Measurements from ENCODE around the gene UBE2H.
"Not testable (repeated sequence)": the region's sequence is repeated elsewhere in the genome, so short reads cannot be mapped to it uniquely, and the experiment has no call there.

Gene UBE2H

DNA sequence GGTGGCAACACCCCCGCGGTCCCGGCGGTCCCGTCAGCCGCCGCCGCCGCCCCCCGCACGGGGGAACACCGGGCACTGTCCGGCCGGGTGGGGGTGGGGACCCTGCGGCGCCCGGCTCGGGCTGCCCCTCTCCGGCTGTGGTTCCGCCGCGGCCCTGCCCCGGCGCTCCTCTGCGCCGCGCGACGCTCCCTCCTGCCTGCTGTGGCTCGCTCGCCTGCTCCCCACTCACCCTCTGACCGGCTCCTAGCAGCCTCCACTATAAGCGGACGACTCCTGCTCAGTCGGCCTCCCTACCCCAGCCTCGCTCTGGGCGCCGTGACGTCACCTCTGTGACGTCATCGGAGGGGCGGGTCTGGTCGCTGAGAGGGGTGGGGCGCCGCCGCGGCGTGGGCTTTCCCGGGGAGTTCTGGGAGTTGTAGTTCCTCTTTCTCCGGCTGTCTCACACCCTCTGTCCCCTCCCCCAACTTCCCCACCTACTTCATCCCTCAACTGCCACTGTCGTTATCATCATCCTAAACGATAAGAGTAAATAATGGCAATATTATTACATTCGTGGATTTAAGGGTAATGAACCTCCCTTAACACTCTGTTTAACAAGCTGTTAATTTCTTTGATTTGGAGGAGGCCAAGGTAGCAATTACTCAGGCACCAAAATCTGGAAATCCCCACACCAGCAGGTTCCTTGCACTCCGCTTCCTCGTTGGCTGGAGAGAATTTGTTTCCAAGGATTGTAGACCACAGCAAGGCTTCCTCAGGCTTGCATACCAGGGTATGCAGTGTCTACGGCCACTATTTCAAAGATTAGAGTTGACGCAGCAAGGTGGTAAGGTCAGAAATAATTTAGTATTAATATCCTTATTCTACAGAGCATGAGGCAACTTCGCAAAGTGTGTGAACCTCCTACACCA lies at the start of gene UBE2H:
UBE2H (minus strand) TSS at position 308 of the 908 bp plus-strand sequence. CDS start 405 bp downstream, outside the sequence.
- peaks cover 22% of the 10 kb centered on the region for H3K4me1 Mint-ChIP-seq
- no peaks in the 10 kb centered on the region for H3K27me3 Mint-ChIP-seq
- peak within 1 kb of the TSS; percentile 98 for H3K27ac Mint-ChIP-seq
- no peaks in the 10 kb centered on the region for H3K36me3 Mint-ChIP-seq (ENCODE audit: low read depth)
- no peaks in the 10 kb centered on the region for H3K9me3 Mint-ChIP-seq
- peak; percentile 75 for ATAC-seq
- H3K4me3 Mint-ChIP-seq = no peak within 1 kb of the TSS
- DNase-seq = peak; percentile 95

DNA sequence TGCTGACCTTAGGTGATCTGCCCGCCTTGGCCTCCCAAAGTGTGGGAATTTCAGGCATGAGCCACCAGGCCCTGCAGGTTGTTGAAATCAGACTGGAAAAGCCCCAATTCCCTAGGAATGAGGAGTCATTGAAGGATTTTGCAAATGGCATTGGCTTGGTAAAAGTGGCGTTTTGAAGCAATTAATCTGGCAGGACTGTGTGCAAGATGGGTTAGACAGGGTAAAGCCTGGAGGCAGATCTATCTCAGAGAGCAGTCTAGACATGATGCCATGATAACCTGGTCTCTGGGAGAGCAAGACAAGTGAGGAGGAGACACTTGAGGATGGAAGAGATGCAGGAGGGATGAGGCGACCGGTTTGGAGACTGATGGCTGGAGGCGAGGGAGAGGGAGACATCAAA lies 45.7 kb upstream of the UBE2H start:
- no peaks in the 10 kb centered on the region for H3K9me3 Mint-ChIP-seq

DNA sequence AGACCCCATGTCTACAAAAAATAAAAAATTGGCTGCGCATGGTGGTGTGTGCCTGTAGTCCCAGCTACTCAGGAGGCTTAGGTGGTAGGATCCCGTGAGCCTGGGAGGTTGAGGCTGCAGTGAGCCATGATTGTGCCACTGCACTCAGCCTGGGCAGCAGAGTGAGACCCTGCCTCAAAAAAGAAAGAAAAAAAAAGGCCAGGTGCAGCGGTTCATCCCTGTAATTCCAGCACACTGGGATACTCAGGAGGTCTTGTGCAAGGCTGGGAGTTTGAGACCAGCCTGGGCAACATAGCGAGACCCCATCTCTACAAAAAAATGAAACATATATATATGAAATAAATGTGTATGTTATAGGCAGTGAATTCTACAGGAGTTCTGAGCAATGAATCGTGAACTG lies 44.5 kb upstream of the UBE2H start:
- ATAC-seq (no peak), DNase-seq (no peak)
- Mint-ChIP-seq H3K4me1 (no peaks in the 10 kb centered on the region), H3K4me3 (no peak overlapping the region), H3K9me3 (no peaks in the 10 kb centered on the region), H3K27ac (no peak overlapping the region), H3K27me3 (no peaks in the 10 kb centered on the region), H3K36me3 (ENCODE audit: low read depth) (no peaks in the 10 kb centered on the region)

More for the DNA sequence above, 45.7 kb upstream of the UBE2H start:
- H3K27me3 Mint-ChIP-seq = no peaks in the 10 kb centered on the region
- no peaks in the 10 kb centered on the region for H3K36me3 Mint-ChIP-seq (ENCODE audit: low read depth)
- no peak overlapping the region for H3K4me3 Mint-ChIP-seq
- no peaks in the 10 kb centered on the region for H3K4me1 Mint-ChIP-seq
- DNase-seq (no peak), ATAC-seq (no peak)
- H3K27ac Mint-ChIP-seq = no peak overlapping the region

DNA sequence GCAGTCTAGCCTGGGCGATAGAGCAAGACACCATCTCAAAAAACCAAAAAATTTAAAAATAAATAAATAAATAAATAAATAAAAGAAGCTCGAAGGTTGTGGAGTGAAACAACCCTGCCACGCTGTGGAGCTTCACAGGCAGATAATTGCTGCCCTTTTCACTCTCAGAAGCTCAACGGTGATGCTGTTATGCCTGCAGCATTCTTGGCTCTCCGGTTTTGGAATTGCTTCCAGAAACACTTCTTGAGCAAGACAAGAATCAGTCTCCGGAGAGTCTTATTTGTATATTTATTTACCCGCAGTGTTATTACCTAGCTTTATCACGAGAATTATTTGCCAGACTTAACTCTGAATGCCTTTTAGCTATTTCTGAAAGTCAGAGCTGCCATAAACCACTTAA lies 40.5 kb upstream of the UBE2H start:
- peaks cover 8% of the 10 kb centered on the region for H3K4me1 Mint-ChIP-seq
- DNase-seq = no peak
- H3K27ac Mint-ChIP-seq = no peak overlapping the region
- H3K4me3 Mint-ChIP-seq = no peak overlapping the region
- H3K9me3 Mint-ChIP-seq = no peaks in the 10 kb centered on the region
- no peak for ATAC-seq
- H3K36me3 Mint-ChIP-seq (ENCODE audit: low read depth) = no peaks in the 10 kb centered on the region
- no peaks in the 10 kb centered on the region for H3K27me3 Mint-ChIP-seq

DNA sequence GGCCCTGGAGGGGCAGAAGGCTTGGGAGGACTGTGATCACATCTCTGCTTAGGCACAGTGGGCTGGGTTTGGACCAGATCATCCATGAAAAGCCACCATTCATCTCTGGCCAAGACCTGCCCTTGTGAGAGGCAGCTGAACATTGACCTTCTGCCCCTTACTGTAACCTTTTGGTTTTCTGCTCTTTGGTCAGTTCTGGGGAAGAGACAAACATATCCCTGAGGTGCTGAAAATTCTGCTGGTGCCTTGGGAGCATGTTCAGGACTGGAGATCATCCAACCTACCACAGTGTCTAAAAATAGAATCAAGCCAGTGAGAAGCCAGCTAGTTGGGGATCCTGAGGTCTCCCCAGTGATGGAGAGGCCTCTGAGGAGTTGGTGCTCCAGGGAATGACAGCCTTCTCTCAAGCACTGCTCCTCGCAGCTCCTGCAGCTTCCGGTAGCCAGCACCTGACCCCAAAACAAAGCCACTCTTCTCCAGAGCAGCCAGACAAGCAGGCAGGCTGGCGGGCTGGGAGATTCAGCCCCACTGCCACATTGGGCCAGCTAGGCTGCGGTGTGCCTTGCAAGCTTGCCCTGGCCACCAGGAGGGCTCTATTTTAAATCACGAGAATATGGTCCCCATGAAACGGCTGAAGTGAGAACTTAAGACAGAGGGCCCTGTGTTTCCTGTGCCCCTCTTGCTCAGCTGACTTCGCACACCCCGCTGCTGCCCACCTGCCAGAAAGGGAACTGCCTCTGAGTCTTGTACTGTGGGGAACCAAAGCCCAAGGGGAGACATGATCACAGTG lies 37.8 kb upstream of the UBE2H start:
- Mint-ChIP-seq H3K36me3 (ENCODE audit: low read depth) (no peaks in the 10 kb centered on the region), H3K4me1 (peaks cover 8% of the 10 kb centered on the region), H3K27me3 (no peaks in the 10 kb centered on the region), H3K9me3 (no peaks in the 10 kb centered on the region), H3K4me3 (no peak overlapping the region), H3K27ac (no peak overlapping the region)
- DNase-seq (no peak), ATAC-seq (no peak)

DNA sequence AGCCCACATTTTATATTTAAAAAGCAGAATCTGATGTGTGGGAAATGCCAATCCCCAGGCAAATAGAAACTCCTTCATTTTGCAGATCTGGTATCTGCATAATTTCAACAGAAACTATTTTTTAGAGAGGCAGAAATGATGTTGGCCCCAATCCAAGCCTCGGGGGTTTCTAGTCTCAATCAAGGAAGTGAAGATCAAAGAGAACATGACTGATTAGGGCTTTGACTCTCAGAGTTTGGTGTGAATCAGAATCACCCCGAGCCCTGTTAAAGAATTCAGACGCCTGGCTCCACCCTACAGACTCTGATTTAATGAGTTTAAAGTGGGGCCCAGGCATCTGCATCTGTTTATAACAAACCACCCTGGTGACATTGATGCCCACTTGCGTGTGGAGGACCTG lies 36.7 kb upstream of the UBE2H start:
- Mint-ChIP-seq H3K4me3 (no peak overlapping the region), H3K36me3 (ENCODE audit: low read depth) (no peaks in the 10 kb centered on the region), H3K27ac (no peak overlapping the region), H3K27me3 (no peaks in the 10 kb centered on the region), H3K9me3 (no peaks in the 10 kb centered on the region), H3K4me1 (peaks cover 8% of the 10 kb centered on the region)
- peak; percentile 61 for DNase-seq
- ATAC-seq = peak; percentile 93

DNA sequence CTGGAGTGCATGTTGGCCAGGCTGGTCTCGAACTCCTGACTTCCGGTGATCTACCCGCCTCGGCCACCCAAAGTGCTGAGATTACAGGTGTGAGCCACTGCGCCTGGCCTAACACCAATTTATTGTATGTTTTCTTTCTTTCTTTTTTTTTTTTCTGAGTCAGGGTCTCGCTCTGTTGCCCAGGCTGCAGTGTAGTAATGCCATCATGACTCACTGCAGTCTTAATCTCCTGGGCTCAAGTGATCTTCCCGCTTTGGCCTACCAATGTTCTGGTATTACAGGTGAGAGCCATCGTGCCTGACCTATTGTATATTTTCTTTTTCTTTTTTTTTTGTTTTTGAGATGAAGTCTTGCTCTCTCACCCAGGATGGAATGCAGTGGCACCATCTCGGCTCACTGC lies 33.8 kb upstream of the UBE2H start:
- Mint-ChIP-seq H3K4me1 (peaks cover 8% of the 10 kb centered on the region), H3K4me3 (no peak overlapping the region), H3K9me3 (no peaks in the 10 kb centered on the region), H3K36me3 (ENCODE audit: low read depth) (no peaks in the 10 kb centered on the region), H3K27me3 (no peaks in the 10 kb centered on the region), H3K27ac (no peak overlapping the region)
- no peak for DNase-seq
- ATAC-seq = no peak

DNA sequence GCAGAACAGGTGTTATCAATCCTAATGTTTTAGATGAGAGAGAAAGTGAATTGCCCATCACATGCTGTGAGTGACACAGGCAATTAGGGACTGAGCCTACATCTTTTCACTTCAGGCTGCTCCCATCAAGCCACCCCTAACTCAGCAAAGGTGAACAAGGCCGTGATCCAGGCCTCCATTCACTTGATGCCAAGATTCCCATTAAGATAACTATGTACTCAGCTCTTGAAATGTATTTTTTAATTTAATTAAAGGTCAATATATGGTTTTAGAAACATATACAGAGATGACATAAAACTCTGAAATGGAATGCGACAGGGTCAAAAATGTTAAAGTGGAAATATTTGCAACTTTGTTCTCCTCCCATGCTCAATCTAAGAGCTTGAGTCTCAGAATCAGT lies 27.9 kb upstream of the UBE2H start:
- H3K36me3 Mint-ChIP-seq (ENCODE audit: low read depth) = no peaks in the 10 kb centered on the region
- ATAC-seq (no peak), DNase-seq (no peak)
- no peak overlapping the region for H3K4me3 Mint-ChIP-seq
- no peaks in the 10 kb centered on the region for H3K9me3 Mint-ChIP-seq
- H3K27me3 Mint-ChIP-seq = no peaks in the 10 kb centered on the region
- H3K27ac Mint-ChIP-seq = no peak overlapping the region
- no peaks in the 10 kb centered on the region for H3K4me1 Mint-ChIP-seq

DNA sequence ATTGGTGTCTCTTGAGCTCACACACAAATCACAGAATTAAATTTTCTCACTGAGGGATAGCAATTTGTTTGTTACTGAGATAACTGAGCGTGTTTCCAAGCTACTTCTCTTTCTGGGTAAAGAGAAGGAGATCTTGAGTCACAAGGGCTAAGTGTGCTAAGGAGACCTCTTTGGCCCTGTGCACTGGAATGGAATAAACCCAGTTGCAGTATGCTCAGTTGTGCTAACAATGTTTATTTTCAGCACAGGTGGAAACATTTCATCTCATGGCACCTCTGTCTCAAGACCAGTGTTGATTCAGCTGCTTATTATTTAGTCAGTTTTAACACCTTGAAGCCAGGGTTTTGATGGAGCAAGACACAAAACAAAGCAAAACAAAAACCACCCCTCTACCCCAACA lies 22.5 kb upstream of the UBE2H start:
- H3K9me3 Mint-ChIP-seq = no peaks in the 10 kb centered on the region
- no peak overlapping the region for H3K27ac Mint-ChIP-seq
- no peak overlapping the region for H3K4me3 Mint-ChIP-seq
- H3K36me3 Mint-ChIP-seq (ENCODE audit: low read depth) = no peaks in the 10 kb centered on the region
- H3K27me3 Mint-ChIP-seq = no peaks in the 10 kb centered on the region
- no peaks in the 10 kb centered on the region for H3K4me1 Mint-ChIP-seq
- ATAC-seq (no peak), DNase-seq (no peak)

DNA sequence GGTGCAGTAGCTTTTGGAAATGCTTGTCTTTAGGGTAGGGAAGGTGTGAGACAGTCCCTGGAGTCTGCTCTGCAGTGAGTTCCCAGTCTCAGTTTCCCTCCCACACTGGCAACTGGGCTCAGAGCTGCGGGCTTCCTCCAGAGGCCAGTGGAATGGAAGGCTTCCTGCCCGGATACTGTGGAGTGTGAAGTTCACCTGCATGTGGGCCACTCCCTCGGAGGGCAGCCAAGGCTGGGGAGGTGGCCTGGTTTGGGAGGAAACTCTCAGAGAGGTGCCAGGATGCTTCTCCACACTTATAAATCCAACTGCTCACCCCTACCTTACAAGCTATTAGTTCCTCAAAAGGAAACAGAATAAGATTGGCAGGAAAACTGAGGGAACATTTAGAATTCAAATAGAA lies 18.1 kb upstream of the UBE2H start:
- no peak overlapping the region for H3K27ac Mint-ChIP-seq
- H3K36me3 Mint-ChIP-seq (ENCODE audit: low read depth) = no peaks in the 10 kb centered on the region
- DNase-seq (no peak), ATAC-seq (no peak)
- no peaks in the 10 kb centered on the region for H3K9me3 Mint-ChIP-seq
- no peaks in the 10 kb centered on the region for H3K27me3 Mint-ChIP-seq
- H3K4me1 Mint-ChIP-seq = no peaks in the 10 kb centered on the region
- H3K4me3 Mint-ChIP-seq = no peak overlapping the region

DNA sequence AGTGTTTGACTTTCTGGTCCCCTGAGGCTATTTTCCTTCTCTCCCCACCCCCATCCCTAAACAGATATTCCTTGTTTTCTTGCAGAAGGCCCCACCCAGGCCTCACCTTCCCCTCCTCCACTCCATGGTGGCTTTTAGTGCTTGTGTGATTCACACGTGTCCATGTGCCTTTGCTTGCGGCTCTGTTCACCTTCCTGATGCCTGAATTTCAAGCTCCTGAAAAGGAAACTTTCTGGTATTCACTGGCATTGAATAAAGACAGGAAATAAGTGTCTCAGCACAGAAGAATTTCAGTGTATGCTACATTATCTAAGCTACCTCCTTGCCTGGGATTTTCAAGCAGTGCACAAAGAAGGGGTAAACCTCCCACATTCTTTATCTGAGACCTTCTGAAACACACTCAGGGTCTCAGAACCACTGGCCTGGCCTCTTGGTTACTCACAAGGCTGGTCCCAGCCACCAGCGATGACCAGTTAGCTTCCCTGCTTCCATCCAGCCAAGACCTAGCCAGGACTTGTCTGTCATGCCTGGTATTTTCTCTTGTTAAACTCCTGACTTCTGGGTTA lies 17.2 kb upstream of the UBE2H start:
- no peaks in the 10 kb centered on the region for H3K9me3 Mint-ChIP-seq
- no peak for ATAC-seq
- no peak overlapping the region for H3K27ac Mint-ChIP-seq
- H3K27me3 Mint-ChIP-seq = no peaks in the 10 kb centered on the region
- H3K36me3 Mint-ChIP-seq (ENCODE audit: low read depth) = no peaks in the 10 kb centered on the region
- no peak overlapping the region for H3K4me3 Mint-ChIP-seq
- DNase-seq = no peak
- no peaks in the 10 kb centered on the region for H3K4me1 Mint-ChIP-seq

DNA sequence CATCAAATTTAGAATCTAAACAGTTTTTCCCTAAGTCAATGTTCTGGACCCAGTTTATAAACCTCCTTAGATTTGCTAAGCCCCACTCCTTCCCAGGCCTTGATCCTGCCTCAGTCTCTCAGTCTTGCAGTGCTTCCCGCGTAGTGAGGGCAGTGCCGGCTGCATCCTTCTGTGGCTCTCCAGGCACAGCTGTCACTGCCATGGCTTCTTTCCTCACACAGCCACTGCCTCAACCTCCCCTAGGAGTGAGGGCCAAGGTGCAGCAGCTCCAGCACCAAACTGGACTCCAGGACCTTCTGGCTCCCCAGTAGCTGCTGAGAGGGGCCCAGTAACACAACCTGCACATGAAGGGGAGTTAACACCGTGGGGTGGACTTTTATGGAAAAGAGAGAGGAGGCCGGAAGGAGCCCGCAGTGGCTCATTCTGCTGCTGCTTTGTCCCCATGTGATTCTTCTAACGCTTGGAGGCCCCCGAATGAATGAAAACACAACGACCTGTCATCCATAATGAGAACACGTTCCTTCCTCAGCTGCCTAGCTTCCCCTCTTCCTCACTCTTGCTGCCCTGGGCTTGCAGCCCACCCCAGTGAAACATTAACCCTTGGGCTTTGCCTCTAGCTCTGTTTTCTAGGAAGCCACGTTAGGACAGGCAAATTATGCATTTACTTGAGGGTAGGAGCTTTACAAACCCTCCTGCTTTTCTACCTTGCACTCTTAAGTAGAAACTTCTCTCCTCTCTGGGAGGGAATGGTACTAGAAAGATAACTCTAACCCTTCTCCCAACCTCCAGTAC lies 16.0 kb upstream of the UBE2H start:
- Mint-ChIP-seq H3K36me3 (ENCODE audit: low read depth) (no peaks in the 10 kb centered on the region), H3K9me3 (no peaks in the 10 kb centered on the region), H3K27me3 (no peaks in the 10 kb centered on the region), H3K27ac (no peak overlapping the region), H3K4me1 (no peaks in the 10 kb centered on the region), H3K4me3 (no peak overlapping the region)
- no peak for ATAC-seq
- no peak for DNase-seq

DNA sequence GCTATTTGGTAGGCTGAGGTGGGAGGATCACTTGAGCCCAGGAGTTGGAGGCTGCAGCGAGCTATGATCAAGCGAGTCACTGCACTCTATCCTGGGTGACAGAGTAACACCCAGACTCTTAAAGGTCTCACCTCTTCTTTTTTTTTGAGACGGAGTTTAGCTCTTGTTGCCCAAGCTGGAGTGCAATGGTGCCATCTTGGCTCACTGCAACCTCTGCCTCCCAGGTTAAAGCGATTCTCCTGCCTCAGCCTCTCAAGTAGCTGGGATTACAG lies 7.4 kb upstream of the UBE2H start:
- H3K27me3 Mint-ChIP-seq = not testable (repeated sequence)

DNA sequence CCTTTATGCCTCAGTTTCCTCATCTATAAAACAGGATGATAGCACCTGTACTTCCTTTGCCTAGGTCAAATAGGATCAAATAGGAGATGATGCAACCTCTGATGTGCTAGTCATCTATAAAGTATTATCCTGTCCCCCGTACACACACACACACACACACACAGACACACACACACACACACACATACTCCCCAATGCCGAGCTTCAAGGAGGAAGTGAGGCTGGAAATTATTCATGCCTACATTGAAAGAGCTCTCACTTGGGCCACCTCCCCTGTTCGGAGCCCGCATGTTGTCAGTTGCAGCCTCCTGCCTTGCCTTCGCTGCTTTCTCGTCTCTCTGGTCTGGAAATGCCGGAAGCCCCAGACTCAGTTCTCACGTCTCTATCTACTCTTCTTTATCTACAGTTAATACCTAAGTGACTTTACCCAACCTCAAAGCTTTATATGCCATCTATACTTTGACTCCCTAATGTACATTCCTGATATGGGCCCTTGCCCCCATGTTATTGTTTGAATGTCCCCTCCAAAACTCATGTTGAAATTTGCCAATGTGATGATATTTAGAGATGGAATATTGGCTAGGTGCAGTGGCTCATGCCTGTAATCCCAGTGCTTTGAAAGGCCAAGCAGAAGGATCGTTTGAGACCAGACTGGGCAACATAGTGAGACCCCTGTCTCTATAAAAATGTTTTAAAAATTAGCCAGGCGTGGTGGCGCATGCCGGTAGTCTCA lies 6.9 kb upstream of the UBE2H start:
- Mint-ChIP-seq H3K27ac (no peak overlapping the region), H3K27me3 (no peaks in the 10 kb centered on the region), H3K9me3 (no peaks in the 10 kb centered on the region)

More for the DNA sequence above, 7.4 kb upstream of the UBE2H start:
- H3K4me3 Mint-ChIP-seq; H3K9me3 Mint-ChIP-seq; H3K4me1 Mint-ChIP-seq; ATAC-seq; H3K27ac Mint-ChIP-seq; DNase-seq; H3K36me3 Mint-ChIP-seq (ENCODE audit: low read depth): not testable (repeated sequence)

More for the DNA sequence above, 6.9 kb upstream of the UBE2H start:
- ATAC-seq = no peak
- no peak for DNase-seq
- Mint-ChIP-seq H3K36me3 (ENCODE audit: low read depth) (no peaks in the 10 kb centered on the region), H3K4me3 (no peak overlapping the region), H3K4me1 (peaks cover 8% of the 10 kb centered on the region)

All from activated naive CD8-positive, alpha-beta T cell treated with anti-CD3 and anti-CD28 coated beads, Interleukin-2, amount 50 U/mL, for 24 hours (primary cell).